MG63 (cell line): ENCODE results near the gene MAST1. TPM values are rescaled to one million over a fixed set of nuclear protein-coding genes. Genes with fewer than 3 reads are reported as not detected.
A peak's percentile ranks its signal among the peaks of the same experiment; 100 is the strongest.
"Not testable (repeated sequence)": the region's sequence is repeated elsewhere in the genome, so short reads cannot be mapped to it uniquely, and the experiment has no call there.

ENCODE experiments used
- DNase-seq: peaks from one replicate; pipeline ENCODE4 v3.0.0-alpha.2; 2020
- H3K27me3 ChIP-seq: fragments of 250-450 bp; sonication (Bioruptor Pico); 2 replicates; pipeline ENCODE4 v1.5.1; 2020; ENCODE audit warnings: mild to moderate bottlenecking, moderate library complexity
- H3K36me3 ChIP-seq: fragments of 250-450 bp; sonication (Bioruptor Pico); 2 replicates; pipeline ENCODE4 v1.5.1; 2020; ENCODE audit warnings: mild to moderate bottlenecking, moderate library complexity
- H3K4me3 ChIP-seq: fragments of 250-450 bp; sonication (Bioruptor Pico); 2 replicates; pipeline ENCODE4 v1.5.1; 2020; ENCODE audit warnings: mild to moderate bottlenecking, moderate library complexity
- H3K9me3 ChIP-seq: fragments of 250-450 bp; sonication (Bioruptor Pico); 2 replicates; pipeline ENCODE4 v1.5.1; 2020; ENCODE audit warnings: mild to moderate bottlenecking, moderate library complexity
- total RNA-seq: library from RNA; depleted of rRNA; stranded (reverse); fragments of >200 nt; shearing (Covaris generic); gene quantifications from 2 replicates; pipeline ENCODE4 v1.2.3, GENCODE V29; 2014; ENCODE audit warnings: low replicate concordance; rRNA removed

MAST1 gene
- total RNA-seq, 1 experiment from 2014 or later: 3.4 TPM

GRCh38 chr19:12891553-12892021 lies 53.3 kb downstream of the MAST1 start:
- DNase-seq: no peak
- Histone ChIP-seq H3K36me3 (peaks cover 17% of the 10 kb centered on the region), H3K27me3 (peaks cover 11% of the 10 kb centered on the region), H3K9me3 (no peaks in the 10 kb centered on the region), H3K4me3 (peak overlapping the region; percentile 94)

DNA sequence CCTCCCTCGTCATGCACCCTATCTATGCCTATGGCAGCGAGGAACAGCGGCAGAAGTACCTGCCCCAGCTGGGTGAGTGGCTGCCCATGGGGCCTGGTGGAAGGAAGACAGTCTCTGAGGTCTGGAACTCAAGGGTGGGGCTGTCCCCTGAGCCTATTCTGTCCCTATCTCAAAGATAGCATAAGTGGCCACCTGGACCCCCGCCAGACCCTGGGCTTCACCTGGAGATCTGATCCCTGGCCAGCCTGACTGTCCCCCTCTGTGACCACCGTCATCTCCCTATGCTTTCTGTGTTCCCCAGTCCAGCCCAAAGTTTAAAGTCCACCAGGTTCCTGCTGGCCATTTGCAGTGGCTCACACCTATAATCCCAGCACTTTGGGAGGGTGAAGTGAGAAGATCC lies 55.3 kb downstream of the MAST1 start:
- Histone ChIP-seq H3K4me3 (no peak overlapping the region), H3K9me3 (no peaks in the 10 kb centered on the region), H3K36me3 (peaks cover 30% of the 10 kb centered on the region), H3K27me3 (no peaks in the 10 kb centered on the region; the same call in 1 of the 2 replicates)
- no peak for DNase-seq

DNA sequence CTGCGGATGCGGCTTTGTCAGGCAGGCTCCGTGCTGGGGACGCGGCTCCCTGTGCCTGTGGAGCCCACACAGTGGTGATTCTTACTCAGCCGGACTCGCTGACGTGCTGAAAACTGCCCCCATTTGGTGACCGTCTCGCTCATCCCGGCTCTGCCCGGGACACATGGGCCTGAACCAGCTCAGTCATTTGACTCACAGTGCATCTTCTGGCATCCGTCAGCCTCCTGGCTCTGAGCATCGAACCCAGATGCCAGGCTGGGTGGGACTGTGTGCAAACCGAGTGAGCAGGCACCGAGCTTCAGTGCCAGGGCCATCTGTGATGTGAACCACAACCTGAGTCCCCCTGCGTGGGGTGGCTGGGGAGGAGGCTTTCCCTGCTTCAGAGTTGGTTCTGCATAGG lies 58.1 kb downstream of the MAST1 start:
- peaks cover 33% of the 10 kb centered on the region for H3K36me3 ChIP-seq
- H3K27me3 ChIP-seq: no peaks in the 10 kb centered on the region
- no peak for DNase-seq
- no peak overlapping the region for H3K4me3 ChIP-seq
- H3K9me3 ChIP-seq: no peaks in the 10 kb centered on the region

GRCh38 chr19:12899891-12900518 lies 61.7 kb downstream of the MAST1 start:
- Histone ChIP-seq H3K4me3 (no peak overlapping the region), H3K36me3 (peaks cover 20% of the 10 kb centered on the region), H3K9me3 (no peaks in the 10 kb centered on the region), H3K27me3 (no peaks in the 10 kb centered on the region)
- DNase-seq: no peak

- Histone ChIP-seq H3K27me3 (no peaks in the 10 kb centered on the region), H3K9me3 (no peaks in the 10 kb centered on the region), H3K4me3 (no peak overlapping the region), H3K36me3 (no peaks in the 10 kb centered on the region; the same call in 1 of the 2 replicates)
- no peak for DNase-seq
Measured at GRCh38 chr19:12907166-12907565, 68.9 kb downstream of the MAST1 start.

- no peak for DNase-seq
- no peaks in the 10 kb centered on the region for H3K9me3 ChIP-seq
- no peaks in the 10 kb centered on the region for H3K36me3 ChIP-seq
- H3K4me3 ChIP-seq: no peak overlapping the region
- 0 out of 2 replicates have a peak, but pooled peaks cover 3% of the 10 kb centered on the region for H3K27me3 ChIP-seq
Measured at GRCh38 chr19:12912571-12912970, 74.3 kb downstream of the MAST1 start.

DNA sequence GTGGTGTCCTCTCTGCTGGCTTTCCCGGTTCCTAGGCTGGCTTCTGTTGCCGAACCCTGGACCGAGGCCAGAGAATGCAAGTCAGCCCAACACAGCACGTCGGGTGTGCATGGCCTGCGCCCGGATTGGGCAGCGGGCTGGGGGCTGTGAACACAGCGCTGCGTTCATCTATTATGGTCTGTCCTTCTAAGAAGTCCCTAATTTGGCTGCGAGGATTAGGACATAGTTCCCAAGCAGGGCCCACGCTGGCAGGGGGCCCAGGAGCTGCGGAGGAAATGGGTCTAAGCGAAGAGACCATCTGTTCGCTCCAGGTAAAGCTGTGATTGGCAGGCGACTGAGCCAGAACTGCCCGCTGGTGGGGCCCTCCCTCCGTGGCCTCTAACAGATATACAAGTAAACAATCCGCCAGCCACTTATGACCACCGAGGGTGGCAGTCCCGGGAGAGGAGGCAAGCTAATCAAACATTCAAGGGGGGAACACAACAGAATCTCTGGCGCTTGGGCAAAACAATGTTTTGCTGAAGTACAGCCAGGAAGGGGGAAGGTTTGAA lies 74.8 kb downstream of the MAST1 start:
- Histone ChIP-seq H3K36me3 (no peaks in the 10 kb centered on the region), H3K27me3 (0 out of 2 replicates have a peak, but pooled peaks cover 3% of the 10 kb centered on the region), H3K4me3 (no peak overlapping the region), H3K9me3 (no peaks in the 10 kb centered on the region)
- DNase-seq: no peak

DNA sequence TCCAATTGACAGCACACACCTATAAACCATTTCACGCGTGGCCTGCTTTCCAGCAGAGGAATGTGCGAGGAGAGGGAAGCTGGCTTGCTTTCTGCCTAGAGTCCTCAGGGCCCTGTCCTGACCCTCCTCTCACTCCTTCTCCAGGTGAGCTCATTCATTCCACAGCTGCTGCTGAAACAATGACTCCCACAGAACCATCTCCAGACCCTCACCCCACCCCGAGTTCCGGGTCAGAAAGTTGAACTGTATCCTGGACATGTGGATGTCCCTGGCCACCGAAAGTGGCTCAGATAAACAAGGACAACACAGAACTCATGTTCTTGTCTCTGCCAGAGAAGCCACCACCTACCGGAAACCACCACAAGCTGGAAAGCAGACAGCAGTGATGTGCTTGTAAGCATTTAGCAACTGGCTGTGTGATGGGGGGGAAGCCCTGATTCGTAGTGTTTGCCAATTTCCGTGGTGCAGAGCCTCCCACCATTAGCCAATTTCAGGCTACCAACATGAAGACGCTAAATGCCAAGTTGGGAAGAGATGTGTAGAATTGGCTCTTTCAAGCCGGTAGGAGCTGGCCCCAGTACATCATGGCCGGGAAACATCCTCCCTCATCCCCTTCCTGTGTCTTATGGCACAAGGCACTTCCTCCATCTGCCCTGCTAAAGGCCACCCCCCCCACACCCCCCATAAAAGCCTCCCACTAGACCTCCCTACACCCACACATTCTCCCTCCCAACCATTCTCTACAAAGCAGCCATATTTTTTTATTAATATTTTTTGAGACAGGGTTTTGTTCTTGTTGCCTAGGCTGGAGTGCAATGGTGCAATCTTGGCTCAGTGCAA lies 75.8 kb downstream of the MAST1 start:
- H3K27me3 ChIP-seq: 0 out of 2 replicates have a peak, but pooled peaks cover 3% of the 10 kb centered on the region

DNA sequence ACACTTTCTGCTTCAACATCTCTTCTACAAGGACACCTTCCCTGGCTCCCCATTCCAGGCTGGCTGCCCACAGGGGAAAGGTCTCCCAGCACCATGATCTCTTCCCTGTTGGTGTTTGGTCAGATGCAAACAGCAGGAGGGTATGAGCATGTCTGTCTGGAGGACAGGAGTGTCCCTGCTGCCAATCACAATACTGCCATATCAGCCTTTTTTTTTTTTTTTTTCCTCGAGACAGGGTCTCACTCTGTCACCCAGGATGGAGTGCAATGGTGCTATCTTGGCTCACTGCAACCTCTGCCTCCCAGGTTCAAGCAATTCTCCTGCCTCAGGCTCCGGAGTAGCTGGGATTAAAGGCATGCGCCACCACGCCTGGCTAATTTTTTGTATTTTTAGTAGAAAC lies 77.5 kb downstream of the MAST1 start:
- not testable (repeated sequence) for H3K36me3 ChIP-seq, DNase-seq, H3K27me3 ChIP-seq, H3K4me3 ChIP-seq, H3K9me3 ChIP-seq

More for the DNA sequence above, 75.8 kb downstream of the MAST1 start:
- Histone ChIP-seq H3K36me3 (no peaks in the 10 kb centered on the region), H3K4me3 (no peak overlapping the region), H3K9me3 (no peaks in the 10 kb centered on the region; the same call in 1 of the 2 replicates)
- DNase-seq: no peak

DNA sequence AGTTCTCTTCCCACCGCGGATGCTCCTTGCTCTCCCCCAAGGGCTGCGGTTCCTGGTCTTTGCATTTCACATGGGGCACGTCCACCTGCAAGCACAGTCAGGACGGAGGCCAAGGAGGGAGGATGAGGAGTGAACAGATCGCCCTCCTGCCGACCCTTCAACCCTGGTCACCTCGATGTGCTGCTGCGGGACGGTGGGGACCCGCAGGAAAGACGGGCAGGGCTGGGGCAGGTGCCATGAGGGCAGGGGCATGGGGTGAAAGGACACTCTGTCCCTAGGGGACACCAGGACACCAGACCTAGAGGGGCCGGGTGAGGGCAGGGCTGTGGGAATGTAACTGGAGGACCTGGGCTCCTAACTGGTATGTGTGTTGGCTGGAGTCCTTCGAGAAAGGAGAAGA lies 79.9 kb downstream of the MAST1 start:
- no peak for DNase-seq
- Histone ChIP-seq H3K4me3 (no peak overlapping the region), H3K9me3 (no peaks in the 10 kb centered on the region; the same call in 1 of the 2 replicates), H3K27me3 (no peaks in the 10 kb centered on the region), H3K36me3 (peaks cover 20% of the 10 kb centered on the region)

DNA sequence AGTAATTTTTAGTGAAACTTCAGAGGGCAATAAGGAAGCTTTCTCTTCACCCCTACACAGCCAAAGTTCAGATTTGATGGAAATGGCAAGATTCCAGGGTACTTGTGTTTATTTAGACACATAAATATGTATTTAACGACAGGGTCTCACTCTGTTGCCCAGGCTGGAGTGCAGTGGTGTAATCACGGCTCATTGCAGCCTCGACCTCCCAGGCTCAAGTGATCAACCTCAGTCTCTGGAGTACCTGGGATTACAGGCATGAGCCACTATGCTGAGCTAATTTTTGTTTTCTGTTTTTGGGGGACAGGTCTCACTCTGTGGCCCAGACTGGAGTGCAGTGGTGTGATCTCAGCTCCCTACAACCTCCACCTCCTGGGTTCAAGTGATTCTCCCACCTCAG lies 82.7 kb downstream of the MAST1 start:
- DNase-seq: no peak
- no peak overlapping the region for H3K4me3 ChIP-seq
- no peaks in the 10 kb centered on the region for H3K27me3 ChIP-seq
- no peaks in the 10 kb centered on the region; the same call in 1 of the 2 replicates for H3K9me3 ChIP-seq
- H3K36me3 ChIP-seq: peaks cover 48% of the 10 kb centered on the region

- Histone ChIP-seq H3K4me3 (no peak overlapping the region), H3K36me3 (peaks cover 63% of the 10 kb centered on the region), H3K27me3 (no peaks in the 10 kb centered on the region), H3K9me3 (no peaks in the 10 kb centered on the region; the same call in 1 of the 2 replicates)
- no peak for DNase-seq
Measured at GRCh38 chr19:12922959-12923358, 84.6 kb downstream of the MAST1 start.

Other genes starting within 250 kb of the MAST1 start
- 4.3 and 5.4 TPM in 2 replicates for gene ZNF490, start 227.7 kb upstream of the MAST1 start, total RNA-seq
- 11.7 and 13.6 TPM in 2 replicates for gene ZNF791, start 227.6 kb upstream of the MAST1 start, total RNA-seq
- 37.5 and 91.0 TPM in 2 replicates for gene MAN2B1, start 171.8 kb upstream of the MAST1 start, total RNA-seq
- gene WDR83, start 171.7 kb upstream of the MAST1 start, total RNA-seq: 9.9 and 18.8 TPM in 2 replicates
- gene DHPS, start 156.6 kb upstream of the MAST1 start, total RNA-seq: 127 and 140 TPM in 2 replicates
- not detected in 2 replicates for gene GNG14, start 150.5 kb upstream of the MAST1 start, total RNA-seq
- gene FBXW9, start 141.9 kb upstream of the MAST1 start, total RNA-seq: 31.3 and 46.1 TPM in 2 replicates
- gene TNPO2, start 114.6 kb upstream of the MAST1 start, total RNA-seq: 83.5 and 84.5 TPM in 2 replicates
- gene TRIR, start 103.8 kb upstream of the MAST1 start, total RNA-seq: 816 and 999 TPM in 2 replicates
- 273 and 316 TPM in 2 replicates for gene GET3, start 101.0 kb upstream of the MAST1 start, total RNA-seq
- 0.30 TPM in 1 of 2 replicates, not detected in the other for gene BEST2, start 86.7 kb upstream of the MAST1 start, total RNA-seq
- gene HOOK2, start 63.0 kb upstream of the MAST1 start, total RNA-seq: 23.1 and 48.2 TPM in 2 replicates
- gene JUNB, start 47.0 kb upstream of the MAST1 start, total RNA-seq: 82.5 and 125 TPM in 2 replicates
- gene PRDX2, start 36.7 kb upstream of the MAST1 start, total RNA-seq: 279 and 325 TPM in 2 replicates
- gene THSD8, start 36.4 kb upstream of the MAST1 start, total RNA-seq: 0.99 TPM in 1 of 2 replicates, not detected in the other
- 153 and 219 TPM in 2 replicates for gene RNASEH2A, start 31.9 kb upstream of the MAST1 start, total RNA-seq
- gene RTBDN, start 3.9 kb upstream of the MAST1 start, total RNA-seq: 0.95 TPM in 1 of 2 replicates, not detected in the other
- gene DNASE2, start 42.9 kb downstream of the MAST1 start, total RNA-seq: 23.1 and 38.1 TPM in 2 replicates
- gene KLF1, start 48.7 kb downstream of the MAST1 start, total RNA-seq: not detected in 2 replicates
- gene GCDH, start 52.6 kb downstream of the MAST1 start, total RNA-seq: 44.1 and 86.8 TPM in 2 replicates
- gene SYCE2, start 80.8 kb downstream of the MAST1 start, total RNA-seq: 1.7 and 2.4 TPM in 2 replicates
- 184 and 410 TPM in 2 replicates for gene FARSA, start 95.2 kb downstream of the MAST1 start, total RNA-seq
- gene CALR, start 100.1 kb downstream of the MAST1 start, total RNA-seq: 1,902 and 1,921 TPM in 2 replicates
- 211 and 354 TPM in 2 replicates for gene RAD23A, start 107.3 kb downstream of the MAST1 start, total RNA-seq
- 225 and 240 TPM in 2 replicates for gene GADD45GIP1, start 118.7 kb downstream of the MAST1 start, total RNA-seq
- gene DAND5, start 131.1 kb downstream of the MAST1 start, total RNA-seq: 0.33 and 1.2 TPM in 2 replicates
- 53.9 and 78.0 TPM in 2 replicates for gene NFIX, start 157.0 kb downstream of the MAST1 start, total RNA-seq